ENCODE measurements around the gene YPEL2.

Gene YPEL2

GRCh38 chr17:59365383-59365981 lies 34.0 kb downstream of the YPEL2 start:
- H3K4me1 ChIP-seq (ENCODE audit: control insufficient read depth, insufficient read depth, low read length) = peaks cover 94% of the 10 kb centered on the region
- no peak overlapping the region for H3K4me3 ChIP-seq (ENCODE audit: low read length)
- H3K9me3 ChIP-seq (ENCODE audit: control insufficient read depth, low read length) = no peaks in the 10 kb centered on the region
- peak overlapping the region; percentile 31 for H3K9ac ChIP-seq (ENCODE audit: low read length)
- H3K27me3 ChIP-seq (ENCODE audit: control insufficient read depth, insufficient read depth, low read length) = no peaks in the 10 kb centered on the region
- H3K36me3 ChIP-seq (ENCODE audit: control insufficient read depth, insufficient read depth, low read length) = no peaks in the 10 kb centered on the region

- H3K9me3 ChIP-seq (ENCODE audit: control insufficient read depth, low read length) = no peaks in the 10 kb centered on the region
- peaks cover 96% of the 10 kb centered on the region for H3K4me1 ChIP-seq (ENCODE audit: control insufficient read depth, insufficient read depth, low read length)
- no peak overlapping the region for H3K4me3 ChIP-seq (ENCODE audit: low read length)
- H3K27me3 ChIP-seq (ENCODE audit: control insufficient read depth, insufficient read depth, low read length) = no peaks in the 10 kb centered on the region
- peak overlapping the region; percentile 31 for H3K9ac ChIP-seq (ENCODE audit: low read length)
- H3K36me3 ChIP-seq (ENCODE audit: control insufficient read depth, insufficient read depth, low read length) = no peaks in the 10 kb centered on the region
Observed at GRCh38 chr17:59366040-59366757, 34.7 kb downstream of the YPEL2 start.

- peaks cover 96% of the 10 kb centered on the region for H3K4me1 ChIP-seq (ENCODE audit: control insufficient read depth, insufficient read depth, low read length)
- no peaks in the 10 kb centered on the region for H3K36me3 ChIP-seq (ENCODE audit: control insufficient read depth, insufficient read depth, low read length)
- no peak overlapping the region for H3K4me3 ChIP-seq (ENCODE audit: low read length)
- no peaks in the 10 kb centered on the region for H3K9me3 ChIP-seq (ENCODE audit: control insufficient read depth, low read length)
- H3K9ac ChIP-seq (ENCODE audit: low read length) = peak overlapping the region; percentile 31
- H3K27me3 ChIP-seq (ENCODE audit: control insufficient read depth, insufficient read depth, low read length) = no peaks in the 10 kb centered on the region
Observed at GRCh38 chr17:59366773-59367656, 35.6 kb downstream of the YPEL2 start.

- Histone ChIP-seq H3K27me3 (ENCODE audit: control insufficient read depth, insufficient read depth, low read length) (no peaks in the 10 kb centered on the region), H3K9me3 (ENCODE audit: control insufficient read depth, low read length) (no peaks in the 10 kb centered on the region), H3K4me3 (ENCODE audit: low read length) (no peak overlapping the region), H3K9ac (ENCODE audit: low read length) (no peak overlapping the region), H3K36me3 (ENCODE audit: control insufficient read depth, insufficient read depth, low read length) (no peaks in the 10 kb centered on the region), H3K4me1 (ENCODE audit: control insufficient read depth, insufficient read depth, low read length) (peaks cover 96% of the 10 kb centered on the region)
Observed at GRCh38 chr17:59367657-59368045, 36.2 kb downstream of the YPEL2 start.

- no peaks in the 10 kb centered on the region for H3K9me3 ChIP-seq (ENCODE audit: control insufficient read depth, low read length)
- H3K9ac ChIP-seq (ENCODE audit: low read length) = no peak overlapping the region
- no peak overlapping the region for H3K4me3 ChIP-seq (ENCODE audit: low read length)
- H3K27me3 ChIP-seq (ENCODE audit: control insufficient read depth, insufficient read depth, low read length) = no peaks in the 10 kb centered on the region
- peaks cover 98% of the 10 kb centered on the region for H3K4me1 ChIP-seq (ENCODE audit: control insufficient read depth, insufficient read depth, low read length)
- no peaks in the 10 kb centered on the region for H3K36me3 ChIP-seq (ENCODE audit: control insufficient read depth, insufficient read depth, low read length)
Observed at GRCh38 chr17:59368218-59368857, 36.9 kb downstream of the YPEL2 start.

GRCh38 chr17:59369031-59369975 lies 37.8 kb downstream of the YPEL2 start:
- Histone ChIP-seq H3K9me3 (ENCODE audit: control insufficient read depth, low read length) (no peaks in the 10 kb centered on the region), H3K4me3 (ENCODE audit: low read length) (no peak overlapping the region), H3K36me3 (ENCODE audit: control insufficient read depth, insufficient read depth, low read length) (no peaks in the 10 kb centered on the region), H3K27me3 (ENCODE audit: control insufficient read depth, insufficient read depth, low read length) (no peaks in the 10 kb centered on the region), H3K4me1 (ENCODE audit: control insufficient read depth, insufficient read depth, low read length) (peaks cover 99% of the 10 kb centered on the region), H3K9ac (ENCODE audit: low read length) (no peak overlapping the region)

- no peaks in the 10 kb centered on the region for H3K36me3 ChIP-seq (ENCODE audit: control insufficient read depth, insufficient read depth, low read length)
- H3K9ac ChIP-seq (ENCODE audit: low read length) = peak overlapping the region; percentile 50
- H3K4me1 ChIP-seq (ENCODE audit: control insufficient read depth, insufficient read depth, low read length) = peaks cover 99% of the 10 kb centered on the region
- H3K9me3 ChIP-seq (ENCODE audit: control insufficient read depth, low read length) = no peaks in the 10 kb centered on the region
- no peaks in the 10 kb centered on the region for H3K27me3 ChIP-seq (ENCODE audit: control insufficient read depth, insufficient read depth, low read length)
- no peak overlapping the region for H3K4me3 ChIP-seq (ENCODE audit: low read length)
Observed at GRCh38 chr17:59370593-59371299, 39.3 kb downstream of the YPEL2 start.

GRCh38 chr17:59371416-59372100 lies 40.1 kb downstream of the YPEL2 start:
- peak overlapping the region; percentile 50 for H3K9ac ChIP-seq (ENCODE audit: low read length)
- no peaks in the 10 kb centered on the region for H3K36me3 ChIP-seq (ENCODE audit: control insufficient read depth, insufficient read depth, low read length)
- H3K27me3 ChIP-seq (ENCODE audit: control insufficient read depth, insufficient read depth, low read length) = no peaks in the 10 kb centered on the region
- H3K4me1 ChIP-seq (ENCODE audit: control insufficient read depth, insufficient read depth, low read length) = peaks cover 90% of the 10 kb centered on the region
- no peak overlapping the region for H3K4me3 ChIP-seq (ENCODE audit: low read length)
- no peaks in the 10 kb centered on the region for H3K9me3 ChIP-seq (ENCODE audit: control insufficient read depth, low read length)

GRCh38 chr17:59372138-59372751 lies 40.8 kb downstream of the YPEL2 start:
- no peak overlapping the region for H3K4me3 ChIP-seq (ENCODE audit: low read length)
- no peaks in the 10 kb centered on the region for H3K27me3 ChIP-seq (ENCODE audit: control insufficient read depth, insufficient read depth, low read length)
- peak overlapping the region; percentile 50 for H3K9ac ChIP-seq (ENCODE audit: low read length)
- H3K36me3 ChIP-seq (ENCODE audit: control insufficient read depth, insufficient read depth, low read length) = no peaks in the 10 kb centered on the region
- H3K9me3 ChIP-seq (ENCODE audit: control insufficient read depth, low read length) = no peaks in the 10 kb centered on the region
- peaks cover 87% of the 10 kb centered on the region for H3K4me1 ChIP-seq (ENCODE audit: control insufficient read depth, insufficient read depth, low read length)

- Histone ChIP-seq H3K4me1 (ENCODE audit: control insufficient read depth, insufficient read depth, low read length) (peaks cover 87% of the 10 kb centered on the region), H3K9ac (ENCODE audit: low read length) (no peak overlapping the region), H3K27me3 (ENCODE audit: control insufficient read depth, insufficient read depth, low read length) (no peaks in the 10 kb centered on the region), H3K36me3 (ENCODE audit: control insufficient read depth, insufficient read depth, low read length) (no peaks in the 10 kb centered on the region), H3K9me3 (ENCODE audit: control insufficient read depth, low read length) (no peaks in the 10 kb centered on the region), H3K4me3 (ENCODE audit: low read length) (no peak overlapping the region)
Observed at GRCh38 chr17:59373882-59374495, 42.5 kb downstream of the YPEL2 start.
